Loucy (cell line): ENCODE data around the gene TPM2.
"Not testable (repeated sequence)": the region's sequence is repeated elsewhere in the genome, so short reads cannot be mapped to it uniquely, and the experiment has no call there.

ENCODE experiments used
- CTCF ChIP-seq: fragments of 200-600 bp; sonication (generic); conservative IDR thresholded peaks from 2 replicates; pipeline ENCODE4 v1.5.1; 2014; ENCODE audit warnings: mild to moderate bottlenecking, antibody characterized with exemption, low read length
- EZH2phosphoT487 ChIP-seq: fragments of 200-600 bp; IDR thresholded peaks from 2 replicates; pipeline ENCODE4 v1.6.1; 2018; ENCODE audit warnings: antibody characterized with exemption, mild to moderate bottlenecking, moderate library complexity, borderline replicate concordance

- TF ChIP-seq CTCF, EZH2phosphoT487: not testable (repeated sequence)
Measured at GRCh38 chr9:35645736-35646135, 44.0 kb downstream of the TPM2 start.
